Pancreas (tissue), 10 donors: ENCODE results near the gene MRPS18A. TPM values are rescaled to one million over a fixed set of nuclear protein-coding genes. Genes with fewer than 3 reads are reported as not detected.

Source experiments
- ATAC-seq, 4 donors: fragments of 200-7000 bp; cut with Tn5 transposase; one replicate each; pipeline versions ENCODE4 v1.8.0 to v1.9.1; 2020; ENCODE audit warnings: mild to moderate bottlenecking in 4 of 4, moderate library complexity in 4 of 4
- DNase-seq, 6 donors: peaks; one replicate each; pipeline ENCODE4 v3.0.0-alpha.2; 2020
- FAIRE-seq: peaks from 2 replicates; lab custom pipeline; 2012; peaks lifted over from hg19 to GRCh38; lab: Jason Lieb, UNC
- H3K27ac ChIP-seq, 4 donors: fragments of 200-600 bp; sonication (generic); 1 replicate in 3 of 4; 2 replicates in 1 of 4; pipeline versions ENCODE4 v1.5.0 to v1.8.0; 2020
- H3K27me3 ChIP-seq, 4 donors: fragments of 200-600 bp; one replicate each; pipeline ENCODE4 v1.8.0; 2021
- H3K36me3 ChIP-seq, 3 donors: fragments of 200-600 bp; sonication (generic) in 1 of 3; one replicate each; pipeline versions ENCODE4 v1.5.0 to v1.8.0; 2020 to 2021
- H3K4me1 ChIP-seq, 3 donors: fragments of 200-600 bp; one replicate each; pipeline ENCODE4 v1.8.0; 2021
- H3K4me3 ChIP-seq, 4 donors: fragments of 200-600 bp; sonication (generic) in 2 of 4; one replicate each; pipeline versions ENCODE4 v1.5.0 to v1.8.0; 2020 to 2021
- H3K9me3 ChIP-seq, 4 donors: fragments of 200-600 bp; one replicate each; pipeline ENCODE4 v1.8.0; 2021
- CTCF ChIP-seq, 4 donors: fragments of 200-600 bp; sonication (generic) in 3 of 4; IDR thresholded peaks; one replicate each; pipeline versions ENCODE4 v1.5.0 to v1.8.0; 2021; ENCODE audit warnings: antibody characterized with exemption in 4 of 4
- WGBS, 2 donors: extraction: QIAGEN DNeasy Blood & Tissue Kit; methylation state at CpG; one replicate each; pipeline ENCODE4 v1.1.7; 2013; 5-methylcytosine and 5-hydroxymethylcytosine counted together
- intact Hi-C, 3 donors: fragments of 100-400 bp; cut with DNase I; formaldehyde crosslinking; loops; one replicate each; pipeline versions ENCODE4 v1.11.1 to v1.14.2; 2022
- polyA plus RNA-seq, 2 donors: library from polyadenylated mRNA; stranded (reverse); fragments of 200-250 nt; gene quantifications; one replicate each; pipeline ENCODE4 v1.2.3, GENCODE V29; 2013
- total RNA-seq, 6 donors: library from RNA; stranded (reverse); fragmentation: NEBNext Ultra II Directional in 4 of 6; extraction: Animal tissue kit (Norgen Biotek cat#: 25700) in 4 of 6; gene quantifications; one replicate each; pipeline versions ENCODE4 v1.2.1 to v1.2.4, GENCODE V29; 2021 to 2023
- donor health status: healthy with polysubstance abuse.
- donor health status: DM: no; HTN: no; CAD: no; lungs with moderate emphysema.
- donor health status: DM: no; HTN: no; CAD: no.
- donor health status: control.
- donor health status: control.
- donor health status: Bipolar disorder and iron deficiency.
- donor health status: DM: yes; HTN: yes; CAD: no.
- donor health status: DM: no; HTN: no; CAD: no.
- donor health status: DM: no; HTN: no; CAD: no.
- donor health status: DM: yes; HTN: yes; CAD: no.

Gene MRPS18A
- total and polyA plus RNA-seq, 8 donors: 10.9 to 24.6 (median 15.7) TPM

- no peak for DNase-seq
- H3K27ac ChIP-seq: no peak overlapping the region
- no peaks in the 10 kb centered on the region for H3K27me3 ChIP-seq
- intact Hi-C loops: no loop called here
- H3K4me3 ChIP-seq: no peak overlapping the region
- H3K4me1 ChIP-seq: peaks cover 5 to 19% (median 14%) of the 10 kb centered on the region in 3 donors
- no peaks in the 10 kb centered on the region for H3K9me3 ChIP-seq
- no peak for TF ChIP-seq CTCF (IDR thresholded peaks at IDR 0.05)
- no peak for FAIRE-seq
- no peaks in the 10 kb centered on the region for H3K36me3 ChIP-seq
- 71 to 82% methylated on average over 8 of the region's 8 CpGs for WGBS, 2 donors
- no peak for ATAC-seq
These were observed 19.2 kb upstream of the MRPS18A start for GRCh38 chr6:43706788-43707187.

- 53 to 59% methylated on average over 3 of the region's 3 CpGs for WGBS, 2 donors
- TF ChIP-seq CTCF (IDR thresholded peaks at IDR 0.05): no peak
- Histone ChIP-seq H3K36me3 (no peaks in the 10 kb centered on the region), H3K4me1 (peaks cover 5 to 19% (median 14%) of the 10 kb centered on the region in 3 donors), H3K27me3 (no peaks in the 10 kb centered on the region), H3K27ac (peak overlapping the region in 1 of 4 donors; percentile 27), H3K9me3 (no peaks in the 10 kb centered on the region), H3K4me3 (no peak overlapping the region)
- intact Hi-C loops: no loop called here
- DNase-seq (no peak), ATAC-seq (peak in 1 of 4 donors; percentile 2), FAIRE-seq (no peak)
These were observed 18.4 kb upstream of the MRPS18A start for GRCh38 chr6:43705996-43706395.

- H3K4me1 ChIP-seq: peaks cover 5 to 29% (median 26%) of the 10 kb centered on the region in 3 donors
- no peak for FAIRE-seq
- intact Hi-C loops: no loop called here
These were observed 16.2 kb upstream of the MRPS18A start for GRCh38 chr6:43703512-43704429.

DNA sequence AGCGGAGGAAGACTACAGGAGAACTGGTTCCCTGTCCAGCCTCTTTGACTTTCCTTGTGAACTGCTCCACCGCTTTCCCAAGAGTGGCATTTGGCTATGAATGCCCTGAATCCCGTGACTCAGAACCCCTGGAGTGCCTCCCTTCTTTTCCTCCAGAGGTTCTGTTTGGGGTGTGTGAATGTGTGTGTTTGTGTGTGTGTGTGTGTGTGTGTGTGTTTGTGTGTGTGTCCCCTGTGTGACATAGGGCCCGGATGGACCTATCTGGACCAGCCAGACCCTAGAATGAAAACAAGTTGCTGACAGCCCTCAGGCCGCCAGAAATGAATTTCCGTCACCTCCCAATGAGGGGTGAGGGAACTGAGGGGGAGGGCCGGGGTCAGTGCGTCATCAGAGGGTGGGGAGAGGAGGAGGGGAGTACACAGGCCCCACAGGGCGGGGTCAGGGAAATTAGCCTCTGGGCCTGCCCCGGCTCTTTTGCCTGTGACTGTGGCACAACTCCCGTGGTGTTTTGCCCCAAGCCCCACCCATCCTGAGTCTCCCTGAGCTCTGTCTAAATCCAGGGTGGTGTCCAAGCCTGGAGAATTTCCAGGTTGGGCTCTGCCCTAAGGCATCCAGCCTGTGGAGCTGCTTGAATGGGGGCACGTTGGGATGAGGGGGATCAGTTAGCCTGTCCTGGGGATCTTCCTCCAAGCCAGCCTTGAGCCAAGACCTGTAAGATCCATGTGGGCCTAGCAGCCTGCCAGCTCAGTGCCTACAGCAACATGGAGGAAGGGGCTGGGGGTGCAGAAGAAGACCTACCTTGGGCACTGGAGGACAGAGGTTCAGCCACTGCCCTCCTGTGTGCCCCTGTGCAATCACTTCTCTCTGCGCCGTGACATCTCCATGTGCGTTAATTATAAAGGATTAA, 15.2 kb upstream of the MRPS18A start:
- peak; percentile 77 to 85 (median 78) for ATAC-seq
- TF ChIP-seq CTCF (IDR thresholded peaks at IDR 0.05): no peak
- no peak overlapping the region for H3K4me3 ChIP-seq
- 38 to 40% methylated on average over 14 to 15 of the region's 15 CpGs for WGBS, 2 donors
- H3K9me3 ChIP-seq: no peaks in the 10 kb centered on the region
- peak overlapping the region; percentile 42 to 76 (median 62) for H3K27ac ChIP-seq
- no peak for FAIRE-seq
- H3K27me3 ChIP-seq: no peaks in the 10 kb centered on the region
- H3K4me1 ChIP-seq: peaks cover 5 to 31% (median 31%) of the 10 kb centered on the region in 3 donors
- intact Hi-C loops: no loop called here
- H3K36me3 ChIP-seq: no peaks in the 10 kb centered on the region
- peak; percentile 75 to 91 (median 86) for DNase-seq

More at GRCh38 chr6:43703512-43704429, 16.2 kb upstream of the MRPS18A start:
- TF ChIP-seq CTCF (IDR thresholded peaks at IDR 0.05): no peak
- peak in 2 of 6 donors; percentile 46 to 51 for DNase-seq
- Histone ChIP-seq H3K27me3 (no peaks in the 10 kb centered on the region), H3K4me3 (no peak overlapping the region), H3K27ac (peak overlapping the region; percentile 42 to 76 (median 62)), H3K36me3 (no peaks in the 10 kb centered on the region), H3K9me3 (no peaks in the 10 kb centered on the region)
- WGBS, 2 donors: 53 to 58% methylated on average over 8 of the region's 8 CpGs
- ATAC-seq: peak; percentile 22 to 56 (median 36)
